Esophagus squamous epithelium (tissue), 4 donors: Measurements from ENCODE around the gene ATP6V1A.

ENCODE experiments used
- CTCF ChIP-seq, 6 experiments: fragments of 450-650 bp in 4 of 6; fragments of 200-600 bp in 2 of 6; sonication (generic) in 2 of 6; IDR thresholded peaks; one replicate each; pipeline ENCODE4 v1.5.1; 2016 to 2019; ENCODE audit warnings: antibody characterized with exemption in 6 of 6, mild to moderate bottlenecking in 4 of 6, moderate library complexity in 4 of 6
- POLR2A ChIP-seq, 4 donors: fragments of 450-650 bp; IDR thresholded peaks; one replicate each; pipeline ENCODE4 v1.6.1; 2017; ENCODE audit warnings: antibody characterized with exemption in 4 of 4, mild to moderate bottlenecking in 4 of 4, moderate library complexity in 3 of 4

GRCh38 chr3:113721636-113722035 lies 25.2 kb upstream of the ATP6V1A start:
- TF ChIP-seq POLR2A (IDR thresholded peaks at IDR 0.05): no peak
- TF ChIP-seq CTCF (IDR thresholded peaks at IDR 0.05): no peak
